SKM-1 treated with dmso at 0.1 percent for 144 hours (cell line): Measurements from ENCODE around the gene LRRC74B.
A peak's percentile ranks its signal among the peaks of the same experiment; 100 is the strongest.

Experiments
- DNase-seq: peaks from one replicate; lab custom pipeline; 2025; ENCODE audit not compliant: unreplicated experiment; lab: John Stamatoyannopoulos, UW

Gene LRRC74B

GRCh38 chr22:21014202-21014725 lies 31.5 kb upstream of the LRRC74B start:
- DNase-seq, result peak; percentile 43

DNA sequence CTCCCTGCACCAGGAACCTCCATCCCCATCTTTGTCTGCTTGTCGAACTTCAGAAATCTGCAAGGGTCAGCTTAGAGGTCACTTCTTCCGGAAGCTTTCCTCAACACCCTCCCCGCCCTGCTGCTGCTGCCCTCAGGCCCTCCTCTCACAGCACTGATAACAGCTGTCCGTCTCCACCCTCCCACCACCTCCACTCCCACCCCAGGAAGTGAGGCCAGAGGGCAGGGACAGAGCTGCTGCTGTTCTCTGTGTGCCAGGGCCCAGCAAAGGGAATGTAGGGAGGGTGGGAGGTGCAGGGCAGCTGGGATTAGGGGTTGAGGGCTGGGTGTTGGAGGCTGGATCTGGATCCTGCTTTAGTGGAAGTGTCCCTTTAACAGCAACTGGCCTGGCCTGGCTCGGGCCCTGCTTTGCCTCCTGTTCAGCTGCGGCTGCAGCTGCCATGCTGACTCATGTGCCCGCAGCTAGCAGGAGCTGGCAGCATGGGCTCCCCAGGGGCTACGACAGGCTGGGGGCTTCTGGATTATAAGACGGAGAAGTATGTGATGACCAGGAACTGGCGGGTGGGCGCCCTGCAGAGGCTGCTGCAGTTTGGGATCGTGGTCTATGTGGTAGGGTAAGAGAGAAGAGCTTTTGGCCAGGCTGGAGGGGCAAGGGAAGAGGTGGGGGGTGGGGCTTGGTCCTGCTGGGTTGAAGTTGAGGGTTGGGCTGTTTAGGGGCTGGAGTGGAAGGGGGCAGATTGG lies 30.9 kb upstream of the LRRC74B start, which contains the start of gene P2RX6:
P2RX6 (plus strand) TSS at position 440 of the 740 bp plus-strand sequence; CDS start at position 450, 10 bp downstream.
- DNase-seq, result no peak

- no peak for DNase-seq
Measured at GRCh38 chr22:21015466-21016006, 30.2 kb upstream of the LRRC74B start.

- no peak for DNase-seq
Measured at GRCh38 chr22:21016644-21017420, 28.9 kb upstream of the LRRC74B start.

DNA sequence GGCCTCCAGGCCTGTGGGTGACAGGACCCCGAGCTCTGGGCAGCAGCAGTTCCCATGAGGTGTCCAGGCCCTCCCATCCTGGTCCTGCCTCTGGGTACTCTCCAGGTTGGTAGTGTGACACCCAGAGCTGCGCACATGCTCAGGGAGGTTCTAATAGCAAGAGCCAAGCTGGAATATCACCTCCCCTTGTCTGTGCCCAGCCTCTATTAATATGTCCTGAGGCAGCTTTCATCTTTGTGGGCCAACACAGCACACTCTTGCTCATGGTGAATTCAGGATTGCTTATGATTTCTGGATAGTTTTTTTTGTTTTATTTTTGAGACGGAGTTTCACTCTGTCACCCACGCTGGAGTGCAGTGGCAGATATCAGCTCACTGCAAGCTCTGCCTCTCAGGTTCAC lies 27.4 kb upstream of the LRRC74B start:
- DNase-seq, result no peak

DNA sequence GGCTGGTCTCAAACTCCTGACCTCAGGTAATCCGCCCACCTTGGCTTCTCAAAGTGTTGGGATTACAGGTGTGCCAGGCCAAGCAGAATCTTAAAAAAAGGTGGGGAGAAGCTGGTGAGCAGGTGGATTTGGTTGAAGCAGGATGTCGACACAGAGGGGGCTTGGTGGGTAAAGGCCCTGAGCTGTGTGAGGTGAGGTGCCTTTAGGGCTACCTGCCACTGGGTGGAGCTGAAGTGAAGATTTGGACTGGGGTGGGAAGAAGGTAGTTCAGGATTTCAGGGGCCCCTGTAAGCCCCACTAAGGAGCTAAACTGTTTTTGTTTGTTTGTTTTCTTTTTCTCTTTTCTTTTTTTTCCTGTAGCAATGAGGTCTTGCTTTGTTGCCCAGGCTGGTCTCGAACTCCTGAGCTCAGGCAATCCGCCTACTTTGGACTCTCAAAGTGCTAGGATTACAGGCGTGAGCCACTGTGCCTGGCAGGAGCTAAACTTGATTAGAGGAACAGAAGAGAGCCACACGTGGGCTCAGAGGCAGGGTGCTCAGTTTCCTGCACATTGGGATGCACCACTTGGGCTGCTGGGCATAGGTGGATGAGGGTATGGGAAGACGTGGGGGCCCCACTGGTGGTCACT lies 24.8 kb upstream of the LRRC74B start:
- DNase-seq, result no peak

- DNase-seq, result no peak
Measured at GRCh38 chr22:21022507-21022906, 23.2 kb upstream of the LRRC74B start.

- DNase-seq, result no peak
Measured at GRCh38 chr22:21022955-21023614, 22.7 kb upstream of the LRRC74B start.

DNA sequence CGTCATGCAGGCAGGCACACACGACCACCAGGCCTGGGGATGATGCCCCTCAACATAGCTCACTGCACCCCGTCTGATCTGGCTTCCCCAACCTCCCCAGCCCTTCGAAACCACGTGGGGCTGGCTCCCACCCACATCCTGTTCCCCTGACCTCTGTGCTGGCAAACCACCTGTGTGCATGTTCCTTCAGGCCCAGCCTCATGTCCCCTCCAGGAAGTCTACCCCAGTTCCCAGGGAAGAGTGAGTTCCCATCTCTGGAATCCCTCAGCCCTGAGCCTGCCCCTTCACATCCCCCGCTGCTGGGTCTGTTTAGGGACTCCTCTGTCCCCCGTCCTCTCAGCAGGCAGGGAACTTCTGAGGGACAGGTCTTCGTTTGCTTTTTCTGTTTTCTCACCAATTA lies 20.5 kb upstream of the LRRC74B start:
- no peak for DNase-seq

DNA sequence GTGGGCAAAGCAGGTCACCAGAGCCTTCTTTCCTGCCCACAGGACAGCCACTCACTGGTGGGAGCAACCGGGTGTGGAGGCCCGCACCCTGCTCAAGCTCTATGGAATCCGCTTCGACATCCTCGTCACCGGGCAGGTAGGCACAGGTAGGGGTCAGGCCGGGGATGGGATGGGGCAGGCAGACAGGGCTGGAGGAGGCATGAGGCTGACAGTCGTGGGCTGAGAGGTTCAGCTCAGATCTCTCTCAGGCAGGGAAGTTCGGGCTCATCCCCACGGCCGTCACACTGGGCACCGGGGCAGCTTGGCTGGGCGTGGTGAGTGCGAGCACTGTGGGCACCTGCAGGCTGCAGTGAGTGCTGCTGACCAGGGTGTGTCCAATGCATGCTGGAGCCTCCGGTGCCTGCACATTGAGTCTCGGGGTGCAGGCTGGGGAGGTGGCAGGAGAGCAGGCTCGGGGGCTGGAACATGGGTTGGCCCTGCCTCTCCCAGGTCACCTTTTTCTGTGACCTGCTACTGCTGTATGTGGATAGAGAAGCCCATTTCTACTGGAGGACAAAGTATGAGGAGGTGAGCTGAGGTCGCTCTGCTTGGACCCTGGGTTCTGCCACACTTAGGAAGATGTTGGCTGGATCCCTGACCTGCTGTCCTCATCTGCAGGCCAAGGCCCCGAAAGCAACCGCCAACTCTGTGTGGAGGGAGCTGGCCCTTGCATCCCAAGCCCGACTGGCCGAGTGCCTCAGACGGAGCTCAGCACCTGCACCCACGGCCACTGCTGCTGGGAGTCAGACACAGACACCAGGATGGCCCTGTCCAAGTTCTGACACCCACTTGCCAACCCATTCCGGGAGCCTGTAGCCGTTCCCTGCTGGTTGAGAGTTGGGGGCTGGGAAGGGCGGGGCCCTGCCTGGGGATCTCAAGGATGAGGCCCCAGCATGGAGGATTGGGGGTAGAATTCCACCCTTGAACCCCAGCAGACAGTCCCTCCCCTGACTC lies 19.7 kb upstream of the LRRC74B start:
- no peak for DNase-seq

DNA sequence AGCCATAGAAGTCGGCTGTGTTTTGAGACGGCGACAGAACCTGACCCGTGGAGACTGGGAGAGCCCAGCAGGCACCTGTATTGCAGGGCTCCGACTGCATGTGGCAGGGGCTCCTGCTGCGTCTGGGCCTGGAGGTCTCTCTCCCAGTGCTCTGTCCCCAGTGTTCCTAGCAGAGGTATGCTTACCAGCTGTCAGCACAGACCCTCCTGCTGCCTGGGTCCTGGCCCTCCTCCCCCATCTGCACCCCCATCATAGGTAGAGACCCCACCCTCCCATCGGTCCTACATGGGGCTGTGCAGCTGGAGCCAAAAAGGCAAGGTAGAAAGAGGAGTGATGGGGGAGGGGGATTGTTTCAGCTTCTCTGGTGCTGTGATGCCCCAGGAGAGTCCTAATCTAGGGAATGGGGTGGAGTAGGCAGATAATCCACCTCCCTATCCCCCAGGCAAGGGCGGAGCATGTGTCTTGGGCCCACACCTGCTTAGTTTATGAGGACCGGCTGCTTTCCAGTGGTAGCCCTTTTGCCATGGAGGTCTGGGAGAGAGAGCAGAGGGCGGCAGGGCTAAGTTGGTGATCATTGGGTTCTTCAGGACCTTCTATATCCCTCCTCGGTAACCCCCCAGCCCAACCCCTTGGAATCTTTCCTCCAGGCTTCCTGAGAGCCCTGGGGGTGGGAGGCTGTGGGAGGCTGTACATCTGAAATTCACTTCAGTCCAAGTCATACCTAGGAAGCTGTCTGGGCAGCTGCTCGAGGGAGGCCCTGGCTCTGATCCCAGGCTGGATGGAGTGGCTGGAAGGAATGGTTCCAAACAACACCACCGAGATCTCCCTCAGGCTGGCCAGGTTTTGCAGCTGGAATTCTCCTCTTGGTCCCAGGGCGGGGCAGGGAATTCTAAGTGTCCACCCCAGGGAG lies 18.7 kb upstream of the LRRC74B start:
- no peak for DNase-seq

GRCh38 chr22:21028277-21029251 lies 17.2 kb upstream of the LRRC74B start:
- DNase-seq, result no peak

- no peak for DNase-seq
Measured at GRCh38 chr22:21029486-21030025, 16.2 kb upstream of the LRRC74B start.

- no peak for DNase-seq
Measured at GRCh38 chr22:21030032-21030431, 15.7 kb upstream of the LRRC74B start.

DNA sequence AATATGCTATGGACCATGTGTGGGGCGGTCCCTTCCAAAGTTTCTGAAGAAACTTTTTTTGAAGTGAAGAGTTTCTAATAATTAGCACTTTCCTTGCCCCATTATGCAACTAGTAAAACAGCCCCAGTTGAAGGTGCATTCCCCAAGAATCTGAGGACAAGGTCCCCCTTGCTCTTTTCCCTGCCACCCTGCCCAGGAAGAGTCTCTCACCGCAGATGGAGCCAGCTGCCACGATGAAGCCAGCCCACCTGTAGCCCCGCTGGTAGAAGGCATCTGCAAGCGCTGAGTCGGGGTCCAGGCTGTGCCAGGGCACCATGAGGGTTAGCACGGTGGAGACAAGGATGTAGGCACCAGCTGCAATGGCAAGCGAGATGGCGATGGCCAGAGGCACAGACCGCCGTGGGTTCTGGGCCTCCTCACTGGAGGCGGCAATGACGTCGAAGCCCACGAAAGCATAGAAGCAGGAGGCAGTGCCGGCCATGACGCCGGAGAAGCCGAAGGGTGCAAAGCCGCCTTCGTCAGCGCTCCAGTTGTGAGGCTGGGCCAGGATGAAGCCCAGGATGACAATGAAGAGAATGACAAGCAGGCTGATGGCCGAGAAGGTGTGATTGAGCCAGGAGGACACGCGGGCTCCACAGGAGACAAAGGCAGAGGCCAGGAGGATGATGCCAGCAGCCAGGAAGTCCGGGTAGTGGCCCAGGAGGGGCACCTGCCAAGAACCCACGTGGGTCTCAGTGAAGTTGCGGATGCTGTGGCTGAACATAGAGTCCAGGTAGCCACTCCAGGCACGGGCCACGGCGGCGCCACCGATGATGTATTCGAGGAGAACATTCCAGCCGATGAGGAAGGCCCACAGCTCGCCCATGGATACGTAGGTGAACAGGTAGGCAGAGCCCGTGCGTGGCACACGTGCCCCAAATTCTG lies 14.9 kb upstream of the LRRC74B start:
- DNase-seq, result no peak

DNA sequence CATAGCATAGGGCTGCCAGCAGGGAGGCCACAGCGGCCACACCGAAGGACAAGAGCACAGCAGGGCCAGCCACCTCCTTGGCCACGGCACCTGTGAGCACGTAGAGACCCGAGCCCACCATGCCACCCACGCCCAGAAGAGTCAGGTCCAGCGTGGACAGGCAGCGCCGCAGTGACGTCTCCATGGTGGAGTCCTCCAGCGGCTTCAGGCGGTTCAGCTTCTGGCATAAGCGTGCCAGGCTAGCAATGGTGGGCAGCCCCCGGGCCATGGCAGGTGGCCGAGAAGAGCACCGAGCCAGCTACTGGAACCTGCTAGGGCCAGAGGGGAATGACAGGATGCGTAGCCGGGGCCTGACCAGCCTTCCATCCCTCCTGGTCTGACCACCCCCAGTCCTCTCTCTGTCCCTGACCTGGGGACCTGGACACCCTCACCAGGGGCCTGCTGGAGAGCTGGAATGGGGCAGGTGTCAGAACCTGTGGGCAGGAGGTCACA lies 14.2 kb upstream of the LRRC74B start:
- DNase-seq, result no peak
